Ishikawa (cell line): ENCODE data around the gene STX8.

Source experiments
- EP300 ChIP-seq: IDR thresholded peaks from 2 replicates; pipeline ENCODE4 v1.6.1; 2012; ENCODE audit warnings: borderline replicate concordance
- MAX ChIP-seq: IDR thresholded peaks from 2 replicates; pipeline ENCODE4 v1.6.1; 2012
- RAD21 ChIP-seq: IDR thresholded peaks from 2 replicates; pipeline ENCODE4 v1.6.1; 2012; ENCODE audit warnings: low read depth
- TAF1 ChIP-seq: IDR thresholded peaks from 2 replicates; pipeline ENCODE4 v1.6.1; 2012; ENCODE audit warnings: low read depth, mild to moderate bottlenecking
- USF1 ChIP-seq: IDR thresholded peaks from 2 replicates; pipeline ENCODE4 v1.6.1; 2012

- TF ChIP-seq MAX (no peak), USF1 (no peak), RAD21 (no peak), EP300 (no peak), TAF1 (no peak)
Measured at GRCh38 chr17:9230861-9231260, 344.8 kb downstream of the STX8 start.
